PC-9 (cell line): Measurements from ENCODE around the gene MYO18B. TPM values are rescaled to one million over a fixed set of nuclear protein-coding genes. Genes with fewer than 3 reads are reported as not detected.

Source experiments
- BruUV-seq: library from RNA; stranded (reverse); fragments of 400-500 nt; replicated peaks from 2 replicates; lab custom pipeline; 2021; lab: Mats Ljungman, UMichigan
- CTCF ChIA-PET: fragments of 300-600 bp; sonication (Branson Sonifier 250); formaldehyde crosslinking; loops from one replicate; lab custom pipeline; 2022; ENCODE audit warnings: antibody characterized with exemption; lab: Charles Lee
- POLR2A ChIA-PET: fragments of 300-600 bp; sonication (Branson Sonifier 250); formaldehyde crosslinking; loops from one replicate; lab custom pipeline; 2022; ENCODE audit warnings: antibody characterized with exemption; ENCODE audit not compliant: unreplicated experiment; lab: Charles Lee
- DNase-seq, 2 experiments: peaks; one replicate each; pipeline versions ENCODE4 v3.0.0 to v3.0.0-alpha.2; 2015 to 2022; ENCODE audit warnings: mixed read lengths in 1 of 2
- H2AFZ ChIP-seq: fragments of 200-600 bp; sonication (generic); 2 replicates; pipeline ENCODE4 v1.8.1; 2017; ENCODE audit warnings: antibody characterized with exemption
- H3F3A ChIP-seq: fragments of 200-600 bp; sonication (generic); 2 replicates; pipeline ENCODE4 v1.8.1; 2017; ENCODE audit warnings: antibody characterized with exemption, mild to moderate bottlenecking, low read depth; ENCODE audit not compliant: insufficient read depth
- H3K27ac ChIP-seq: fragments of 200-600 bp; sonication (generic); 2 replicates; pipeline ENCODE4 v1.6.1; 2016; ENCODE audit warnings: mixed run types
- H3K27me3 ChIP-seq: fragments of 200-600 bp; sonication (generic); 2 replicates; pipeline ENCODE4 v1.6.1; 2016; ENCODE audit warnings: low read depth, mixed run types; ENCODE audit not compliant: insufficient read depth
- H3K36me3 ChIP-seq: fragments of 200-600 bp; sonication (generic); 2 replicates; pipeline ENCODE4 v1.6.1; 2016; ENCODE audit warnings: low read depth, mixed run types
- H3K4me1 ChIP-seq: fragments of 200-600 bp; sonication (generic); replicated peaks from 2 replicates; pipeline ENCODE4 v1.6.1; 2016; ENCODE audit warnings: mixed run types; ENCODE audit not compliant: insufficient read depth
- H3K4me2 ChIP-seq: fragments of 200-600 bp; sonication (generic); 2 replicates; pipeline ENCODE4 v1.6.1; 2017; ENCODE audit warnings: mixed run types
- H3K4me3 ChIP-seq: fragments of 200-600 bp; sonication (generic); 2 replicates; pipeline ENCODE4 v1.6.1; 2016; ENCODE audit warnings: mixed run types
- H3K79me2 ChIP-seq: fragments of 200-600 bp; sonication (generic); 2 replicates; pipeline ENCODE4 v1.6.1; 2017; ENCODE audit warnings: low read depth, mixed run types
- H3K9me2 ChIP-seq: fragments of 200-600 bp; sonication (generic); 2 replicates; pipeline ENCODE4 v1.8.1; 2017; ENCODE audit warnings: mild to moderate bottlenecking; ENCODE audit not compliant: insufficient read depth
- H3K9me3 ChIP-seq: fragments of 200-600 bp; sonication (generic); 2 replicates; pipeline ENCODE4 v1.8.1; 2016; ENCODE audit warnings: low read depth; ENCODE audit not compliant: insufficient read depth
- H4K20me1 ChIP-seq: fragments of 200-600 bp; sonication (generic); 2 replicates; pipeline ENCODE4 v1.8.1; 2017; ENCODE audit not compliant: insufficient read depth
- EZH2 ChIP-seq: fragments of 200-600 bp; sonication (generic); IDR thresholded peaks from 2 replicates; pipeline ENCODE4 v1.8.0; 2017; ENCODE audit warnings: antibody characterized with exemption, low read depth
- intact Hi-C: fragments of 100-400 bp; cut with micrococcal nuclease; formaldehyde crosslinking; loops from one replicate; pipeline ENCODE4 v1.10.0; 2022; ENCODE audit not compliant: unreplicated experiment
- total RNA-seq: library from RNA; stranded (reverse); gene quantifications from 2 replicates; pipeline ENCODE4 v1.2.3, GENCODE V29; 2021
- TF ChIP-seq, protein P1 (sequence below): fragments of 200-600 bp; sonication (generic); conservative IDR thresholded peaks from 2 replicates; pipeline ENCODE4 v1.6.1; 2017; ENCODE audit warnings: mixed run types, antibody characterized with exemption, mild to moderate bottlenecking, moderate library complexity

MYO18B gene
- total RNA-seq, 1 experiment from 2014 or later: not detected

DNA sequence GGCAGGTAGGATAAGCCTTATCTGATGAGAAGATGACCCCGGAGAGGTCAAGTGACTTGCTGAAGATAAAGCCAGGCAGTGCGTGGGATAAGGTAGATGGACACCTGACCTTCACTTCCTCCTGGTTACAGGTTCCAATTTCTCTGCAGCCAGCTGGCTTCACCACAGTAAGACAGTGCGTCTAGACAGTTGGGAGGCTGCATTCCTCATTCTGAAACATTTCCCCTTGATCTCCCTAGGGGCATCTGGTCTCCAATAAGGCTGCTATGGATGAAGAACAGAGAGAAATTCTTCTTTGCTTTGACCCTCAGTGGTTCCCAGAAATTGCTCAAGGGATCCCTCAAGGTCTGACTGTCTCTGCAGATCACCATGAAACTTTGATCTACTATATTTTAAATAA, 211.3 kb downstream of the MYO18B start:
- H3K36me3 ChIP-seq: no peaks in the 10 kb centered on the region
- no peak overlapping the region for H3K4me2 ChIP-seq
- H3K79me2 ChIP-seq: no peaks in the 10 kb centered on the region
- no peaks in the 10 kb centered on the region for H3F3A ChIP-seq
- H3K27ac ChIP-seq: no peak overlapping the region
- ChIA-PET CTCF (no interaction called here), POLR2A (no interaction called here)
- H3K4me1 ChIP-seq: no peaks in the 10 kb centered on the region
- H3K9me3 ChIP-seq: no peaks in the 10 kb centered on the region
- H4K20me1 ChIP-seq: no peaks in the 10 kb centered on the region
- no peak overlapping the region for H2AFZ ChIP-seq
- BruUV-seq: no TSS peak
- no peak for DNase-seq
- H3K9me2 ChIP-seq: no peaks in the 10 kb centered on the region
- intact Hi-C loops: no loop called here
- peaks cover 71% of the 10 kb centered on the region for H3K27me3 ChIP-seq
- H3K4me3 ChIP-seq: no peak overlapping the region
- TF ChIP-seq, protein P1, sequence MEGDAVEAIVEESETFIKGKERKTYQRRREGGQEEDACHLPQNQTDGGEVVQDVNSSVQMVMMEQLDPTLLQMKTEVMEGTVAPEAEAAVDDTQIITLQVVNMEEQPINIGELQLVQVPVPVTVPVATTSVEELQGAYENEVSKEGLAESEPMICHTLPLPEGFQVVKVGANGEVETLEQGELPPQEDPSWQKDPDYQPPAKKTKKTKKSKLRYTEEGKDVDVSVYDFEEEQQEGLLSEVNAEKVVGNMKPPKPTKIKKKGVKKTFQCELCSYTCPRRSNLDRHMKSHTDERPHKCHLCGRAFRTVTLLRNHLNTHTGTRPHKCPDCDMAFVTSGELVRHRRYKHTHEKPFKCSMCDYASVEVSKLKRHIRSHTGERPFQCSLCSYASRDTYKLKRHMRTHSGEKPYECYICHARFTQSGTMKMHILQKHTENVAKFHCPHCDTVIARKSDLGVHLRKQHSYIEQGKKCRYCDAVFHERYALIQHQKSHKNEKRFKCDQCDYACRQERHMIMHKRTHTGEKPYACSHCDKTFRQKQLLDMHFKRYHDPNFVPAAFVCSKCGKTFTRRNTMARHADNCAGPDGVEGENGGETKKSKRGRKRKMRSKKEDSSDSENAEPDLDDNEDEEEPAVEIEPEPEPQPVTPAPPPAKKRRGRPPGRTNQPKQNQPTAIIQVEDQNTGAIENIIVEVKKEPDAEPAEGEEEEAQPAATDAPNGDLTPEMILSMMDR: no peak
- TF ChIP-seq EZH2: no peak

DNA sequence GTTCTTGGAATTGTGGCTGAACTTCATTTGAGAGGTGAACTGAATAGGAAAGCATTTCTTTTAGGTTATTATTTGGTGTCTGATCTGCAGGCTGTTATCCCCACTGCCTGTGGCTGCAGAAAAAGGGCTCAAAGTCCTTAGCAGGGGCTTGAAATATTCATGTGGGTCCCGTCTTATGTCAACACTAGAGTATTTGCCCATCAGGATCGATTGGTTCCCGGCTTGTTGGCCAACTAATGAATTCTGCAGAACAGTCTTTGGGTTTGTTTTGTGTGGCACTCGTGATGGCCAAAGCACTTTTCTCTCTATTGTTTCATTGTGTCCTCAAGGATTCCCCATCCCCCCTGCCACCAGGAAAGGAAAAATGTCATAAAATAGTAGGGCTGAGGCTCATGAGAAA, 211.9 kb downstream of the MYO18B start:
- no peaks in the 10 kb centered on the region for H3K79me2 ChIP-seq
- no peak overlapping the region for H3K4me3 ChIP-seq
- TF ChIP-seq, protein P1: no peak
- TF ChIP-seq EZH2: no peak
- no peaks in the 10 kb centered on the region for H3K4me1 ChIP-seq
- no peaks in the 10 kb centered on the region for H4K20me1 ChIP-seq
- no peak overlapping the region for H3K4me2 ChIP-seq
- H3K9me3 ChIP-seq: no peaks in the 10 kb centered on the region
- no TSS peak for BruUV-seq
- ChIA-PET POLR2A (no interaction called here), CTCF (no interaction called here)
- no peak overlapping the region for H3K27ac ChIP-seq
- H3K36me3 ChIP-seq: no peaks in the 10 kb centered on the region
- intact Hi-C loops: no loop called here
- no peak overlapping the region for H2AFZ ChIP-seq
- H3K27me3 ChIP-seq: peaks cover 71% of the 10 kb centered on the region
- no peaks in the 10 kb centered on the region for H3K9me2 ChIP-seq
- DNase-seq: no peak
- H3F3A ChIP-seq: no peaks in the 10 kb centered on the region

DNA sequence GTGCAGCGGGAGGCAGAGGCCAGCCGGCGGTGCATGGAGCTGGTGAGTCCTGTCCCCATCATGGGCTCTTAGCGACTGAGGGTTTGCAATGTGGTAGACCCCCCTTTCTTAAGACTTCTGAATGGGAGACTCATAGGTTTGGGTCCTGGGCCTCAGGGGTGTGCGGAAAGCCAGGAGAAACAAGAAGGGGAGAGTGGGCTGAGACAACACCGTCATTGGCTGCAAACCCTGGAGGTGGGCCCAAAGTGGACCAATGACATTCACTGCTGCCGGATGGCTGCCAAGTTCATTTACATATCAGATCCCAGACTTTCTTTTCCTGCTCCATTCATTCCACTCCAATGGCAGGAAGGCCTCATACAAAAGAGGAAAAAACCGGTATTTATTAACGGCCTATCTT, 213.3 kb downstream of the MYO18B start:
- TF ChIP-seq EZH2: no peak
- TF ChIP-seq, protein P1: no peak
- no TSS peak for BruUV-seq
- CTCF ChIA-PET: no interaction called here
- Histone ChIP-seq H3K27me3 (peaks cover 71% of the 10 kb centered on the region), H4K20me1 (no peaks in the 10 kb centered on the region), H3K9me3 (no peaks in the 10 kb centered on the region), H3K79me2 (no peaks in the 10 kb centered on the region), H2AFZ (no peak overlapping the region), H3K9me2 (no peaks in the 10 kb centered on the region), H3K36me3 (no peaks in the 10 kb centered on the region), H3K4me2 (no peak overlapping the region), H3K4me1 (no peaks in the 10 kb centered on the region), H3K27ac (no peak overlapping the region), H3K4me3 (no peak overlapping the region), H3F3A (no peaks in the 10 kb centered on the region)
- POLR2A ChIA-PET: no interaction called here
- DNase-seq: no peak
- intact Hi-C loops: no loop called here
